Measurements from ENCODE around the gene FAM72A. TPM values are rescaled to one million over a fixed set of nuclear protein-coding genes. Genes with fewer than 3 reads are reported as not detected.
"Not testable (repeated sequence)": the region's sequence is repeated elsewhere in the genome, so short reads cannot be mapped to it uniquely, and the experiment has no call there.

The FAM72A gene
- total RNA-seq, 1 experiment from 2014 or later, result 23.0 TPM

DNA sequence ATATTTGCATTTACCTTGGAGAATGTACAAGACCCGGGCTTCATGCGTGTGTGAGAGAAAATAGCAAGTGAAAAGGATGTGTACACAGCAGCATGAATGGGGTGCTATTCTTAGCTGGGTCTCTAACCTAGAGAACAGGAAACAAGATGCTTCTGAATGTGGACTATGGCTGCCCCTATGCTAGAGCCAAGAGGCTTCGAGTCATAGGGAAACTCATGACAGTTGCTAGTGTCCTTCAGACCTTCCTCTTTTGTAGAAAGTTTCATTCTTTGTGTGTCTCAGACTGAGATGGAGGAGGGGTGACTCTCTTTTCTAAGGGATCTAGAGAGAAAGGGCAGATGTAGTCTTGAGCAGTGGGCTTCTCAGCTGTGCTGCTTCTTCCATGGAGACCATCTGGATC is 40.7 kb upstream of the FAM72A start:
- POLR2A ChIA-PET, ATAC-seq: not testable (repeated sequence)

DNA sequence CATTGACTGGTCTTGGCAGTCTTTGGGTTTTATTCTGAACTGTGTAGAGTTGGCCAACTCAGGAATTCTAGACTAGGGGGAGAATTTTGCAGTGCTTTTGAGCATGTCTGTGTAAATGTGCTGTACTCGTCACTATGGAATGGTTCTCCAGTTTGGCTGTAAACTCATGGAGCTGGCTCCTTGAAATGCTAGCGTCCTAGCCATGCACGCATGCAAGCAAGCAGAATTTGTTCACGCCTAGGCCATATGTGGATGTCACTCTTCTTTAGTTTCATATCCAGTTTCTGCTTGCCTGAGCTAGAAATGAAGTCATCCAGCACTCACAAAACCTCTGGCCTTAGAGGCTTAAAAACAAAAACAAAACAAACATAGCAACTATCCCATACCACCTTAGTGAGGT is 37.6 kb upstream of the FAM72A start:
- intact Hi-C loops (cut with micrococcal nuclease); H4K20me1 ChIP-seq (ENCODE audit: insufficient read depth); H3K4me2 ChIP-seq (ENCODE audit: low read length); POLR2A ChIA-PET; BruUV-seq (replicated peaks); H3K79me2 ChIP-seq (ENCODE audit: insufficient read depth, low read length); H3K27me3 ChIP-seq (ENCODE audit: insufficient read depth, low read length); H3K9ac ChIP-seq (ENCODE audit: low read length); CTCF ChIA-PET; H3K9me2 ChIP-seq (ENCODE audit: insufficient read depth); RAD21 ChIA-PET (ENCODE audit: low non-redundant PET in 1 of 2, low total read pairs in 2 of 2, uncharacterized antibody in 2 of 2, unreplicated experiment in 2 of 2); H3K4me3 ChIP-seq (replicated peaks in 1 of 2; ENCODE audit: low read depth in 1 of 2, low read length in 2 of 2); H3K27ac ChIP-seq (ENCODE audit: low read depth, low read length); ATAC-seq; H3K36me3 ChIP-seq (ENCODE audit: control insufficient read depth in 1 of 2, insufficient read depth in 2 of 2, low read length in 2 of 2); H3K9me3 ChIP-seq (ENCODE audit: control insufficient read depth in 1 of 2, insufficient read depth in 1 of 2, low read depth in 1 of 2, low read length in 2 of 2); H3K4me1 ChIP-seq (ENCODE audit: control insufficient read depth in 1 of 2, insufficient read depth in 2 of 2, low read length in 2 of 2); H2AFZ ChIP-seq (ENCODE audit: low read depth, low read length, poor library complexity, severe bottlenecking); DNase-seq (ENCODE audit: low read depth, low spot score): not testable (repeated sequence)

More for the DNA sequence above, 40.7 kb upstream of the FAM72A start:
- H3K27me3 ChIP-seq (ENCODE audit: insufficient read depth, low read length); DNase-seq (ENCODE audit: low read depth, low spot score); H3K36me3 ChIP-seq (ENCODE audit: control insufficient read depth in 1 of 2, insufficient read depth in 2 of 2, low read length in 2 of 2); CTCF ChIA-PET; H3K27ac ChIP-seq (ENCODE audit: low read depth, low read length); H3K79me2 ChIP-seq (ENCODE audit: insufficient read depth, low read length); H3K9me3 ChIP-seq (ENCODE audit: control insufficient read depth in 1 of 2, insufficient read depth in 1 of 2, low read depth in 1 of 2, low read length in 2 of 2); BruUV-seq (replicated peaks); H3K9me2 ChIP-seq (ENCODE audit: insufficient read depth); H2AFZ ChIP-seq (ENCODE audit: low read depth, low read length, poor library complexity, severe bottlenecking); H3K9ac ChIP-seq (ENCODE audit: low read length); H4K20me1 ChIP-seq (ENCODE audit: insufficient read depth); RAD21 ChIA-PET (ENCODE audit: low non-redundant PET in 1 of 2, low total read pairs in 2 of 2, uncharacterized antibody in 2 of 2, unreplicated experiment in 2 of 2); H3K4me2 ChIP-seq (ENCODE audit: low read length); intact Hi-C loops (cut with micrococcal nuclease); H3K4me3 ChIP-seq (replicated peaks in 1 of 2; ENCODE audit: low read depth in 1 of 2, low read length in 2 of 2); H3K4me1 ChIP-seq (ENCODE audit: control insufficient read depth in 1 of 2, insufficient read depth in 2 of 2, low read length in 2 of 2): not testable (repeated sequence)

DNA sequence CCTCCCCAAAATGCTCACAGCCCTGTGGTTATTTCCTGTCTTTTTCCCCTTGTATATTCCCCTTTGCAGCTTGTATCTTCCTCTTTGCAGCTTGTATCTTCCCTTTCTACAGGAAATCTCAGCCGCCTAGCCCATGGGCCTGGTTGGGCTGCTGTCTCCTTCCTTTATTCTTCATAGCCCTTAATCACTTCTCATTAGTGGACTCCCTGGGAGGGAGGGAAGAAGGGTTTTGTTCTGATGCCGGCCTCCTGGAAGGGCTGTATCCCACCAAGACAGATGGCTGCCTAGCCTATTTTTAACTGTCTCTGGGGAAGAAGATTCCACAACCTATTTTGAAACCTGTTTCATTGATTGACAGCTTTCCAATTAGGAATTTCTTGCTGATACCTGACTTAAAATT is 32.6 kb upstream of the FAM72A start:
- CTCF ChIA-PET; H3K27me3 ChIP-seq (ENCODE audit: insufficient read depth, low read length); ATAC-seq; H3K9ac ChIP-seq (ENCODE audit: low read length); H3K4me1 ChIP-seq (ENCODE audit: control insufficient read depth in 1 of 2, insufficient read depth in 2 of 2, low read length in 2 of 2); H3K36me3 ChIP-seq (ENCODE audit: control insufficient read depth in 1 of 2, insufficient read depth in 2 of 2, low read length in 2 of 2); H2AFZ ChIP-seq (ENCODE audit: low read depth, low read length, poor library complexity, severe bottlenecking); H3K27ac ChIP-seq (ENCODE audit: low read depth, low read length); H3K9me2 ChIP-seq (ENCODE audit: insufficient read depth); BruUV-seq (replicated peaks); POLR2A ChIA-PET; H4K20me1 ChIP-seq (ENCODE audit: insufficient read depth); H3K9me3 ChIP-seq (ENCODE audit: control insufficient read depth in 1 of 2, insufficient read depth in 1 of 2, low read depth in 1 of 2, low read length in 2 of 2); DNase-seq (ENCODE audit: low read depth, low spot score); H3K4me2 ChIP-seq (ENCODE audit: low read length); RAD21 ChIA-PET (ENCODE audit: low non-redundant PET in 1 of 2, low total read pairs in 2 of 2, uncharacterized antibody in 2 of 2, unreplicated experiment in 2 of 2); intact Hi-C loops (cut with micrococcal nuclease); H3K4me3 ChIP-seq (replicated peaks in 1 of 2; ENCODE audit: low read depth in 1 of 2, low read length in 2 of 2); H3K79me2 ChIP-seq (ENCODE audit: insufficient read depth, low read length): not testable (repeated sequence)

DNA sequence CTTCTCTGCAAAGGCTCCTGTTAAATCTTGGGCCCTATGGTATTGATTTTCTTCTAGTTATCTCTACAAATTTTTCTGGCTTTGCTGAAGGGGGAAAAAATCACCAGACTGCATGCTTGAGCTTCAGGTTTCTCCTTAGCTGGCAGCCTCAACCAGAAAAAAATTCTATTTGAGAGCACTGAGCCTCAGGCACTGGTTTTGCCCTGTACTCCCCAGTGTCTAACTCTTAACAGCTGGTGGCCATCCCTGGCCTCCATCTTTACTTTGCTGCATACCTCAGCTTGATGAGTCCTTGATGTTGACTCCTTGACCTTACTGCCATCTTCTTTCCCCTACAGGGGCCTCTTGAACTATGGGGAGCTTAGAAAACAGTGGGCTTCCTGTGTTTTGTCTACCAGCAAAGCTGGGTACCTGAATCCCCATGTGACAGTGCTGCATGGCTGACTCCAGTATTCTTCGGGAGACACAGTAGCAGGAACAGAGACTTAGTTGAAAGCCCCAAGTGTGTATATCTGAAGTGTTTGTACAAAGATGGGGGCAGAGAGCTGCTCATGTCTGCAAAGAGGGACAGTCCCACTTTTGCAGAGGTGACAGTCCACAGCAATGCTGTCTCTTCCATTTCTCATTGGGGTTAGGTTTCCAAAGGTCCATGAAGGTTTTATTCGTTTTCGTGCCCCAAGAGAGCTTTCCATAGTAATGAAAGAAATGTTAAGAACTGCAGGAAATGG is 31.7 kb upstream of the FAM72A start:
- RAD21 ChIA-PET (ENCODE audit: low non-redundant PET in 1 of 2, low total read pairs in 2 of 2, uncharacterized antibody in 2 of 2, unreplicated experiment in 2 of 2); H3K9me2 ChIP-seq (ENCODE audit: insufficient read depth); intact Hi-C loops (cut with micrococcal nuclease); H3K4me3 ChIP-seq (replicated peaks in 1 of 2; ENCODE audit: low read depth in 1 of 2, low read length in 2 of 2); H3K4me2 ChIP-seq (ENCODE audit: low read length); H3K27ac ChIP-seq (ENCODE audit: low read depth, low read length); H3K36me3 ChIP-seq (ENCODE audit: control insufficient read depth in 1 of 2, insufficient read depth in 2 of 2, low read length in 2 of 2); H3K9me3 ChIP-seq (ENCODE audit: control insufficient read depth in 1 of 2, insufficient read depth in 1 of 2, low read depth in 1 of 2, low read length in 2 of 2); H3K9ac ChIP-seq (ENCODE audit: low read length); ATAC-seq; CTCF ChIA-PET; POLR2A ChIA-PET; H4K20me1 ChIP-seq (ENCODE audit: insufficient read depth); BruUV-seq (replicated peaks); H3K27me3 ChIP-seq (ENCODE audit: insufficient read depth, low read length); H3K79me2 ChIP-seq (ENCODE audit: insufficient read depth, low read length); H2AFZ ChIP-seq (ENCODE audit: low read depth, low read length, poor library complexity, severe bottlenecking); DNase-seq (ENCODE audit: low read depth, low spot score); H3K4me1 ChIP-seq (ENCODE audit: control insufficient read depth in 1 of 2, insufficient read depth in 2 of 2, low read length in 2 of 2): not testable (repeated sequence)
